LNCaP clone FGC (cell line): Measurements from ENCODE around the gene EDN2.
A peak's percentile ranks its signal among the peaks of the same experiment; 100 is the strongest.

Source experiments
- DNase-seq: peaks from one replicate; pipeline ENCODE4 v3.0.0-alpha.2; 2011; ENCODE audit warnings: low read depth
- H3K4me3 ChIP-seq: 2 replicates; pipeline ENCODE4 v1.5.1; 2011; ENCODE audit warnings: mild to moderate bottlenecking, low read depth, low read length, control low read depth
- CTCF ChIP-seq: IDR thresholded peaks from 2 replicates; pipeline ENCODE4 v1.5.1; 2012; ENCODE audit warnings: mild to moderate bottlenecking; ENCODE audit not compliant: control insufficient read depth, insufficient read depth; ENCODE audit errors: extremely low read depth

Gene EDN2

GRCh38 chr1:41516168-41517061, 31.9 kb upstream of the EDN2 start:
- peak; percentile 87 for TF ChIP-seq CTCF
- DNase-seq = peak; percentile 65
- H3K4me3 ChIP-seq = no peak overlapping the region

- no peak for TF ChIP-seq CTCF
- no peak for DNase-seq
- no peak overlapping the region for H3K4me3 ChIP-seq
Measured at GRCh38 chr1:41515778-41516167, 31.3 kb upstream of the EDN2 start.

GRCh38 chr1:41515131-41515678, 30.7 kb upstream of the EDN2 start:
- DNase-seq = peak; percentile 48
- TF ChIP-seq CTCF = no peak

GRCh38 chr1:41514381-41514780, 29.9 kb upstream of the EDN2 start:
- no peak for DNase-seq
- no peak overlapping the region for H3K4me3 ChIP-seq
- TF ChIP-seq CTCF = no peak

More at GRCh38 chr1:41515131-41515678, 30.7 kb upstream of the EDN2 start:
- no peak overlapping the region for H3K4me3 ChIP-seq

GRCh38 chr1:41513383-41513735, 28.9 kb upstream of the EDN2 start:
- TF ChIP-seq CTCF = no peak
- DNase-seq = no peak

GRCh38 chr1:41512701-41513382, 28.4 kb upstream of the EDN2 start:
- H3K4me3 ChIP-seq = no peak overlapping the region
- TF ChIP-seq CTCF = no peak

More at GRCh38 chr1:41513383-41513735, 28.9 kb upstream of the EDN2 start:
- no peak overlapping the region for H3K4me3 ChIP-seq

More at GRCh38 chr1:41512701-41513382, 28.4 kb upstream of the EDN2 start:
- no peak for DNase-seq
